Activated naive CD8-positive, alpha-beta T cell treated with anti-CD3 and anti-CD28 coated beads, Interleukin-2, amount 50 U/mL, for 24 hours (primary cell): ENCODE measurements around the gene GP2.

Experiments
- ATAC-seq: fragments of 150-1000 bp; cut with Tn5 transposase; one replicate; pipeline ENCODE4 v1.10.0; 2021
- DNase-seq: peaks from one replicate; pipeline ENCODE4 v3.0.0; 2021
- H3K27ac Mint-ChIP-seq: one replicate; pipeline ENCODE4 v1.8.0; 2021; ENCODE audit warnings: mild to moderate bottlenecking, mixed read lengths
- H3K27me3 Mint-ChIP-seq: one replicate; pipeline ENCODE4 v1.8.0; 2021; ENCODE audit warnings: mixed read lengths
- H3K36me3 Mint-ChIP-seq: one replicate; pipeline ENCODE4 v1.8.0; 2021; ENCODE audit warnings: low read depth, mixed read lengths
- H3K4me1 Mint-ChIP-seq: one replicate; pipeline ENCODE4 v1.8.0; 2021; ENCODE audit warnings: mixed read lengths
- H3K4me3 Mint-ChIP-seq: one replicate; pipeline ENCODE4 v1.8.0; 2021; ENCODE audit warnings: mild to moderate bottlenecking, moderate library complexity, mixed read lengths
- H3K9me3 Mint-ChIP-seq: one replicate; pipeline ENCODE4 v1.8.0; 2021; ENCODE audit warnings: mixed read lengths

Gene GP2

GRCh38 chr16:20303012-20303411 lies 24.3 kb downstream of the GP2 start:
- no peak overlapping the region for H3K27ac Mint-ChIP-seq
- DNase-seq, result no peak
- no peak for ATAC-seq
- H3K4me3 Mint-ChIP-seq, result no peak overlapping the region
- H3K27me3 Mint-ChIP-seq, result peaks cover 4% of the 10 kb centered on the region
- H3K4me1 Mint-ChIP-seq, result no peaks in the 10 kb centered on the region
- peaks cover 4% of the 10 kb centered on the region for H3K9me3 Mint-ChIP-seq
- no peaks in the 10 kb centered on the region for H3K36me3 Mint-ChIP-seq

- no peak for ATAC-seq
- Mint-ChIP-seq H3K36me3 (no peaks in the 10 kb centered on the region), H3K27me3 (peaks cover 4% of the 10 kb centered on the region), H3K27ac (no peak overlapping the region), H3K4me1 (no peaks in the 10 kb centered on the region), H3K4me3 (no peak overlapping the region), H3K9me3 (peaks cover 4% of the 10 kb centered on the region)
- no peak for DNase-seq
These were observed 24.9 kb downstream of the GP2 start for GRCh38 chr16:20302389-20302788.

GRCh38 chr16:20301840-20302239 lies 25.5 kb downstream of the GP2 start:
- no peak overlapping the region for H3K4me3 Mint-ChIP-seq
- DNase-seq (no peak), ATAC-seq (no peak)
- H3K36me3 Mint-ChIP-seq, result no peaks in the 10 kb centered on the region
- H3K27ac Mint-ChIP-seq, result no peak overlapping the region
- peaks cover 4% of the 10 kb centered on the region for H3K9me3 Mint-ChIP-seq
- no peaks in the 10 kb centered on the region for H3K4me1 Mint-ChIP-seq
- H3K27me3 Mint-ChIP-seq, result peaks cover 4% of the 10 kb centered on the region

GRCh38 chr16:20300312-20301097 lies 26.8 kb downstream of the GP2 start:
- DNase-seq (peak; percentile 18), ATAC-seq (no peak)
- Mint-ChIP-seq H3K36me3 (no peaks in the 10 kb centered on the region), H3K9me3 (peaks cover 4% of the 10 kb centered on the region), H3K27me3 (peaks cover 4% of the 10 kb centered on the region), H3K4me3 (no peak overlapping the region), H3K27ac (no peak overlapping the region), H3K4me1 (no peaks in the 10 kb centered on the region)

GRCh38 chr16:20298452-20298851 lies 28.9 kb downstream of the GP2 start:
- peaks cover 4% of the 10 kb centered on the region for H3K9me3 Mint-ChIP-seq
- DNase-seq (no peak), ATAC-seq (no peak)
- peaks cover 4% of the 10 kb centered on the region for H3K27me3 Mint-ChIP-seq
- H3K4me1 Mint-ChIP-seq, result no peaks in the 10 kb centered on the region
- no peak overlapping the region for H3K27ac Mint-ChIP-seq
- no peaks in the 10 kb centered on the region for H3K36me3 Mint-ChIP-seq
- no peak overlapping the region for H3K4me3 Mint-ChIP-seq

- no peak for DNase-seq
- no peaks in the 10 kb centered on the region for H3K9me3 Mint-ChIP-seq
- no peaks in the 10 kb centered on the region for H3K36me3 Mint-ChIP-seq
- ATAC-seq, result no peak
- H3K4me3 Mint-ChIP-seq, result no peak overlapping the region
- H3K27me3 Mint-ChIP-seq, result no peaks in the 10 kb centered on the region
- H3K4me1 Mint-ChIP-seq, result no peaks in the 10 kb centered on the region
- no peak overlapping the region for H3K27ac Mint-ChIP-seq
These were observed 35.8 kb downstream of the GP2 start for GRCh38 chr16:20291208-20292206.

- DNase-seq (no peak), ATAC-seq (no peak)
- Mint-ChIP-seq H3K36me3 (no peaks in the 10 kb centered on the region), H3K4me3 (no peak overlapping the region), H3K27me3 (no peaks in the 10 kb centered on the region), H3K27ac (no peak overlapping the region), H3K4me1 (no peaks in the 10 kb centered on the region), H3K9me3 (peaks cover 2% of the 10 kb centered on the region)
These were observed 37.7 kb downstream of the GP2 start for GRCh38 chr16:20289571-20289970.

GRCh38 chr16:20285993-20286499 lies 41.3 kb downstream of the GP2 start:
- no peaks in the 10 kb centered on the region for H3K36me3 Mint-ChIP-seq
- H3K4me1 Mint-ChIP-seq, result no peaks in the 10 kb centered on the region
- H3K27me3 Mint-ChIP-seq, result no peaks in the 10 kb centered on the region
- H3K9me3 Mint-ChIP-seq, result peaks cover 4% of the 10 kb centered on the region
- no peak for ATAC-seq
- no peak overlapping the region for H3K27ac Mint-ChIP-seq
- H3K4me3 Mint-ChIP-seq, result no peak overlapping the region
- DNase-seq, result no peak

GRCh38 chr16:20280259-20280658 lies 47.1 kb downstream of the GP2 start:
- Mint-ChIP-seq H3K4me1 (no peaks in the 10 kb centered on the region), H3K9me3 (peaks cover 9% of the 10 kb centered on the region), H3K27me3 (no peaks in the 10 kb centered on the region), H3K4me3 (no peak overlapping the region), H3K27ac (no peak overlapping the region), H3K36me3 (no peaks in the 10 kb centered on the region)
- ATAC-seq (no peak), DNase-seq (no peak)

GRCh38 chr16:20271893-20272292 lies 55.4 kb downstream of the GP2 start:
- Mint-ChIP-seq H3K4me1 (no peaks in the 10 kb centered on the region), H3K9me3 (peaks cover 4% of the 10 kb centered on the region), H3K27me3 (no peaks in the 10 kb centered on the region), H3K4me3 (no peak overlapping the region), H3K27ac (no peak overlapping the region), H3K36me3 (no peaks in the 10 kb centered on the region)
- DNase-seq (no peak), ATAC-seq (no peak)

GRCh38 chr16:20268409-20268808 lies 58.9 kb downstream of the GP2 start:
- Mint-ChIP-seq H3K9me3 (no peaks in the 10 kb centered on the region), H3K27ac (no peak overlapping the region), H3K27me3 (no peaks in the 10 kb centered on the region), H3K4me1 (no peaks in the 10 kb centered on the region), H3K36me3 (no peaks in the 10 kb centered on the region), H3K4me3 (no peak overlapping the region)
- DNase-seq (no peak), ATAC-seq (no peak)

- Mint-ChIP-seq H3K4me1 (no peaks in the 10 kb centered on the region), H3K27ac (no peak overlapping the region), H3K36me3 (no peaks in the 10 kb centered on the region), H3K4me3 (no peak overlapping the region), H3K27me3 (no peaks in the 10 kb centered on the region), H3K9me3 (no peaks in the 10 kb centered on the region)
- ATAC-seq, result no peak
- no peak for DNase-seq
These were observed 62.3 kb downstream of the GP2 start for GRCh38 chr16:20265019-20265418.

GRCh38 chr16:20263138-20263855 lies 64.0 kb downstream of the GP2 start:
- H3K27ac Mint-ChIP-seq, result no peak overlapping the region
- ATAC-seq, result no peak
- no peak overlapping the region for H3K4me3 Mint-ChIP-seq
- no peaks in the 10 kb centered on the region for H3K4me1 Mint-ChIP-seq
- DNase-seq, result no peak
- H3K27me3 Mint-ChIP-seq, result no peaks in the 10 kb centered on the region
- peaks cover 4% of the 10 kb centered on the region for H3K9me3 Mint-ChIP-seq
- no peaks in the 10 kb centered on the region for H3K36me3 Mint-ChIP-seq

- no peak overlapping the region for H3K27ac Mint-ChIP-seq
- peaks cover 4% of the 10 kb centered on the region for H3K9me3 Mint-ChIP-seq
- DNase-seq (no peak), ATAC-seq (no peak)
- no peaks in the 10 kb centered on the region for H3K36me3 Mint-ChIP-seq
- H3K4me1 Mint-ChIP-seq, result no peaks in the 10 kb centered on the region
- H3K4me3 Mint-ChIP-seq, result no peak overlapping the region
- no peaks in the 10 kb centered on the region for H3K27me3 Mint-ChIP-seq
These were observed 65.1 kb downstream of the GP2 start for GRCh38 chr16:20262248-20262647.
